K562 (cell line): ENCODE data around the gene SLC11A1. TPM values are rescaled to one million over a fixed set of nuclear protein-coding genes. Genes with fewer than 3 reads are reported as not detected.

Experiments used
- ATAC-seq: fragments of 200-7000 bp; cut with Tn5 transposase; 3 replicates; pipeline ENCODE4 v1.9.1; 2020; ENCODE audit warnings: moderate library complexity
- BruUV-seq: library from RNA; stranded (reverse); fragments of 400-500 nt; replicated peaks from 2 replicates; lab custom pipeline; 2021; lab: Mats Ljungman, UMichigan
- CTCF ChIA-PET: fragments of 300-600 bp; formaldehyde crosslinking; extraction: SDS; loops from one replicate; lab custom pipeline; 2021; ENCODE audit warnings: low intra/inter-chr PET ratio; lab: Yijun Ruan, JAX
- POLR2A ChIA-PET: fragments of 300-600, 350-650 bp; sonication (Branson Sonifier 250); formaldehyde crosslinking; extraction: SDS; loops from one replicate; lab custom pipeline; 2021; ENCODE audit warnings: antibody characterized with exemption, inconsistent platforms; lab: Yijun Ruan, JAX
- DNase-seq, 4 experiments: peaks; one replicate each; pipeline versions ENCODE4 v3.0.0 to v3.0.0-alpha.2; 2011 to 2018; ENCODE audit warnings: low spot score in 3 of 4, mixed read lengths in 3 of 4; ENCODE audit errors: extremely low read depth in 1 of 4
- FAIRE-seq: peaks from 2 replicates; lab custom pipeline; 2011; peaks lifted over from hg19 to GRCh38; lab: Jason Lieb, UNC
- H2AFZ ChIP-seq: 2 replicates; pipeline ENCODE4 v1.6.0; 2011; ENCODE audit warnings: low read depth, low read length, control low read depth, inconsistent platforms
- H3K27ac ChIP-seq: fragments of 200-600 bp; 3 replicates; pipeline ENCODE4 v1.8.0; 2011; ENCODE audit warnings: low read depth, mild to moderate bottlenecking, control low read depth, inconsistent platforms, low read length, moderate library complexity, mixed read lengths; ENCODE audit errors: extremely low read depth
- H3K27me3 ChIP-seq, 2 experiments: fragments of 300-600 bp in 1 of 2; 2 replicates in 1 of 2; 3 replicates in 1 of 2; pipeline versions ENCODE4 v1.6.0 to v1.8.0; 2011; ENCODE audit warnings: inconsistent platforms in 2 of 2, low read length in 2 of 2, mild to moderate bottlenecking in 1 of 2, mixed read lengths in 1 of 2, moderate library complexity in 1 of 2; ENCODE audit not compliant: control insufficient read depth in 2 of 2, insufficient read depth in 2 of 2
- H3K36me3 ChIP-seq: fragments of 300-600 bp; 3 replicates; pipeline ENCODE4 v1.8.0; 2011; ENCODE audit warnings: mild to moderate bottlenecking, low read length, inconsistent platforms; ENCODE audit not compliant: control insufficient read depth, insufficient read depth
- H3K4me1 ChIP-seq, 2 experiments: fragments of 200-600 bp in 1 of 2; replicated peaks in 1 of 2; 2 replicates in 1 of 2; 3 replicates in 1 of 2; pipeline versions ENCODE4 v1.5.1 to v1.8.0; 2011; ENCODE audit warnings: inconsistent platforms in 2 of 2, low read length in 2 of 2, mild to moderate bottlenecking in 1 of 2, mixed read lengths in 1 of 2, moderate library complexity in 1 of 2; ENCODE audit not compliant: control insufficient read depth in 2 of 2, insufficient read depth in 2 of 2
- H3K4me2 ChIP-seq: 2 replicates; pipeline ENCODE4 v1.6.1; 2011; ENCODE audit warnings: low read length, control low read depth, inconsistent platforms, mixed read lengths; ENCODE audit not compliant: insufficient read depth
- H3K4me3 ChIP-seq: fragments of 200-600 bp; sonication (generic), shearing (Covaris generic); 2 replicates; pipeline ENCODE4 v1.5.1; 2016; ENCODE audit warnings: control low read depth, inconsistent platforms
- H3K79me2 ChIP-seq: fragments of 200-600 bp; 3 replicates; pipeline ENCODE4 v1.8.0; 2011; ENCODE audit warnings: low read length, inconsistent platforms; ENCODE audit not compliant: control insufficient read depth, insufficient read depth
- H3K9ac ChIP-seq, 2 experiments: 2 replicates each; pipeline versions ENCODE4 v1.6.0 to v1.6.1; 2011; ENCODE audit warnings: low read depth in 2 of 2, low read length in 2 of 2, control low read depth in 1 of 2, inconsistent platforms in 1 of 2, mild to moderate bottlenecking in 1 of 2, mixed read lengths in 1 of 2; ENCODE audit not compliant: insufficient read depth in 1 of 2
- H3K9me1 ChIP-seq: one replicate; pipeline ENCODE4 v1.6.0; 2011; ENCODE audit warnings: inconsistent platforms, mild to moderate bottlenecking, low read length, moderate library complexity; ENCODE audit not compliant: control insufficient read depth, insufficient read depth
- H3K9me3 ChIP-seq: replicated peaks from 2 replicates; pipeline ENCODE4 v1.5.1; 2011; ENCODE audit warnings: low read depth, low read length, inconsistent platforms; ENCODE audit not compliant: control insufficient read depth, insufficient read depth
- H4K20me1 ChIP-seq: replicated peaks from 2 replicates; pipeline ENCODE4 v1.6.1; 2011; ENCODE audit warnings: low read length, inconsistent platforms, mixed read lengths; ENCODE audit not compliant: control insufficient read depth, insufficient read depth
- CBFB ChIP-seq: sonication (generic); formaldehyde crosslinking; IDR thresholded peaks from 2 replicates; pipeline ENCODE4 v1.4.0; 2020; ENCODE audit warnings: mild to moderate bottlenecking, missing genetic modification reagents
- CEBPZ ChIP-seq: fragments of 150-350 bp; IDR thresholded peaks from 2 replicates; pipeline ENCODE4 v1.6.1; 2014; ENCODE audit warnings: low read depth, mild to moderate bottlenecking, low read length, borderline replicate concordance
- CREM ChIP-seq: IDR thresholded peaks from 2 replicates; pipeline ENCODE4 v1.6.1; 2014; ENCODE audit warnings: antibody characterized with exemption, low read depth
- ELK3 ChIP-seq: fragments of 450-650 bp; formaldehyde crosslinking; IDR thresholded peaks from 2 replicates; pipeline ENCODE4 v1.4.0; 2020; ENCODE audit warnings: mild to moderate bottlenecking
- EZH2 ChIP-seq: IDR thresholded peaks from 2 replicates; pipeline ENCODE4 v1.6.1; 2012; ENCODE audit warnings: low read depth, mild to moderate bottlenecking, inconsistent platforms, low read length, borderline replicate concordance
- MTA2 ChIP-seq: fragments of 450-650 bp; IDR thresholded peaks from 2 replicates; pipeline ENCODE4 v1.6.1; 2016; ENCODE audit warnings: low read depth
- NFIC ChIP-seq: fragments of 450-650 bp; IDR thresholded peaks from 2 replicates; pipeline ENCODE4 v1.6.1; 2017; ENCODE audit warnings: mild to moderate bottlenecking, inconsistent platforms
- NUFIP1 ChIP-seq: fragments of 450-650 bp; IDR thresholded peaks from 2 replicates; pipeline ENCODE4 v1.6.1; 2018; ENCODE audit not compliant: partially characterized antibody
- PHF8 ChIP-seq: fragments of 200-600 bp; sonication (generic); IDR thresholded peaks from 2 replicates; pipeline ENCODE4 v1.6.1; 2012; ENCODE audit warnings: mixed run types, mild to moderate bottlenecking, inconsistent platforms, low read length, moderate library complexity, borderline replicate concordance
- RBFOX2 ChIP-seq: fragments of 200-400 bp; formaldehyde crosslinking; IDR thresholded peaks from 2 replicates; pipeline ENCODE4 v1.6.1; 2017; ENCODE audit warnings: low read depth, mild to moderate bottlenecking, low read length, moderate library complexity
- SFPQ ChIP-seq: fragments of 200-400 bp; formaldehyde crosslinking; IDR thresholded peaks from 2 replicates; pipeline ENCODE4 v1.6.1; 2017; ENCODE audit warnings: mild to moderate bottlenecking, low read depth, low read length, moderate library complexity
- TFAP4 ChIP-seq: sonication (generic); formaldehyde crosslinking; IDR thresholded peaks from 2 replicates; pipeline ENCODE4 v1.8.0; 2022; ENCODE audit warnings: missing genetic modification reagents, mild to moderate bottlenecking, moderate library complexity, borderline replicate concordance
- ZNF696 ChIP-seq: fragments of 250-450 bp; sonication (Bioruptor Pico); conservative IDR thresholded peaks from 2 replicates; pipeline ENCODE4 v1.4.0; 2020; ENCODE audit warnings: mild to moderate bottlenecking, moderate library complexity
- WGBS: fragments of 100-300 bp; shearing (Covaris generic); methylation state at CpG from one replicate; pipeline ENCODE4 v1.1.6; 2016; ENCODE audit warnings: low coverage, mixed read lengths; ENCODE audit not compliant: insufficient coverage; ENCODE audit errors: missing lambda C conversion rate; 5-methylcytosine and 5-hydroxymethylcytosine counted together
- in situ Hi-C: fragments of 300-500 bp; cut with MboI; formaldehyde crosslinking; loops from 4 replicates; pipeline ENCODE4 v1.15.0; 2018; ENCODE audit warnings: inconsistent platforms, mixed read lengths
- intact Hi-C: fragments of 100-400 bp; cut with micrococcal nuclease; formaldehyde crosslinking; loops from 2 replicates; pipeline ENCODE4 v1.14.2; 2022
- polyA plus RNA-seq, 8 experiments: library from polyadenylated mRNA; depleted of rRNA in 4 of 8; stranded (reverse) in 5 of 8; unstranded in 3 of 8; fragments of >200 nt; fragmentation: Nextera tagmentation in 2 of 8; fragmentation: Illumina TruSeq in 1 of 8; extraction: Ambion mirVana in 2 of 8; extraction: Trizol in 1 of 8; gene quantifications; 2 replicates each; pipeline versions ENCODE4 v1.2.1 to v1.2.3, GENCODE V29; 2011 to 2014; ENCODE audit warnings: inconsistent platforms in 1 of 8, missing spikeins in 1 of 8
- total RNA-seq, 7 experiments: library from RNA; depleted of rRNA in 6 of 7; stranded (reverse); fragments of >200 nt in 6 of 7; fragmentation: Illumina TruSeq in 2 of 7; extraction: Trizol in 2 of 7; gene quantifications; 2 replicates each; pipeline versions ENCODE4 v1.2.1 to v1.2.3, GENCODE V29; 2011 to 2021; ENCODE audit warnings: low replicate concordance in 1 of 7

SLC11A1 gene
- total and polyA plus RNA-seq, 9 of the 15 experiments (the other 6 are each of a cell fraction or from before 2014, with no cell fraction given) = 0.35 to 1.6 (median 0.65) TPM

GRCh38 chr2:218394298-218395089 is 12.4 kb downstream of the SLC11A1 start:
- Histone ChIP-seq H3K9ac (peak overlapping the region; percentile 73 to 88), H3K9me3 (no peaks in the 10 kb centered on the region), H3K36me3 (no peaks in the 10 kb centered on the region), H3K4me2 (peak overlapping the region; percentile 91), H3K4me1 (peaks cover 20 to 64% of the 10 kb centered on the region in 2 experiments), H4K20me1 (no peaks in the 10 kb centered on the region), H3K27ac (peak overlapping the region; percentile 90), H3K4me3 (peak overlapping the region; percentile 57), H3K27me3 (no peaks in the 10 kb centered on the region), H3K79me2 (peaks cover 49% of the 10 kb centered on the region), H3K9me1 (no peaks in the 10 kb centered on the region), H2AFZ (peak overlapping the region; percentile 67)
- CTCF ChIA-PET = interaction anchor here (2.0 kb wide), 1 partner anchor 122 kb away, joined by 8 read pairs; no protein-coding TSS in a partner anchor
- BruUV-seq = no TSS peak
- 25% methylated on average over 11 of the region's 13 CpGs for WGBS
- in situ Hi-C loops = loop anchor here (5.0 kb wide), 1 partner anchor 107 kb away; no protein-coding TSS in a partner anchor
- POLR2A ChIA-PET = interaction anchor here (0.6 to 2.2 kb wide), 14 partner anchors 9 to 123 kb away, joined by 3 to 9 read pairs (median 3); no protein-coding TSS in a partner anchor
- DNase-seq = peak in 2 of 4 experiments; percentile 6 to 38
- FAIRE-seq = no peak
- intact Hi-C loops = loop anchor here (5.0 kb wide), 1 partner anchor 173 kb away; the partner anchor contains the start of genes CNOT9 and USP37
- ATAC-seq = no peak
- TF ChIP-seq MTA2 = no peak
- 0 out of 2 replicates have a peak, but pooled peaks have one; percentile 4 for TF ChIP-seq CBFB (CRISPR knock-in tag)
- 0 out of 2 replicates have a peak, but pooled peaks have one; percentile 11 for TF ChIP-seq TFAP4
- TF ChIP-seq RBFOX2 = peak; percentile 5
- TF ChIP-seq NUFIP1 = no peak
- peak; percentile 55 for TF ChIP-seq CREM
- TF ChIP-seq PHF8 = peak; percentile 8; the same call in 1 of the 2 replicates
- no peak for TF ChIP-seq CEBPZ
- no peak for TF ChIP-seq SFPQ
- TF ChIP-seq ELK3 = no peak
- no peak for TF ChIP-seq ZNF696 (CRISPR knock-in tag)
- TF ChIP-seq NFIC = peak; percentile 51
- TF ChIP-seq EZH2 = no peak
